HepG2 (cell line): ENCODE measurements around the gene SFXN5. TPM values are rescaled to one million over a fixed set of nuclear protein-coding genes. Genes with fewer than 3 reads are reported as not detected.

Source experiments
- CREB1 ChIP-seq, 2 experiments: fragments of 450-650 bp in 1 of 2; IDR thresholded peaks; 2 replicates each; pipeline ENCODE4 v1.6.1; 2016 to 2017; ENCODE audit warnings: control low read depth in 1 of 2, mild to moderate bottlenecking in 1 of 2, missing compliant biosample characterization in 1 of 2, missing genetic modification characterization in 1 of 2
- ELF4 ChIP-seq: sonication (generic); formaldehyde crosslinking; IDR thresholded peaks from 2 replicates; pipeline ENCODE4 v1.5.0; 2020; ENCODE audit warnings: missing genetic modification reagents, mild to moderate bottlenecking, moderate library complexity, borderline replicate concordance
- ETV5 ChIP-seq: IDR thresholded peaks from 2 replicates; pipeline ENCODE4 v1.6.1; 2018; ENCODE audit warnings: missing biosample characterization, missing genetic modification reagents, inconsistent platforms, borderline replicate concordance
- IRF1 ChIP-seq: sonication (generic); formaldehyde crosslinking; IDR thresholded peaks from 2 replicates; pipeline ENCODE4 v1.4.0; 2020; ENCODE audit warnings: low read depth, mild to moderate bottlenecking, missing genetic modification reagents
- MEIS2 ChIP-seq: sonication (generic); formaldehyde crosslinking; IDR thresholded peaks from 2 replicates; pipeline ENCODE4 v1.9.0; 2021; ENCODE audit warnings: mild to moderate bottlenecking, missing genetic modification reagents
- NR2C2 ChIP-seq: sonication (generic); formaldehyde crosslinking; IDR thresholded peaks from 2 replicates; pipeline ENCODE4 v1.4.0; 2020; ENCODE audit warnings: missing genetic modification reagents, mild to moderate bottlenecking, moderate library complexity, borderline replicate concordance
- PHF5A ChIP-seq: IDR thresholded peaks from one replicate; pipeline ENCODE4 v1.6.1; 2018; ENCODE audit warnings: low read depth, missing genetic modification reagents; ENCODE audit not compliant: unreplicated experiment
- POLR2AphosphoS2 ChIP-seq: IDR thresholded peaks from 2 replicates; pipeline ENCODE4 v1.6.1; 2011; ENCODE audit warnings: low read depth, low read length, improper control_type of control experiment
- PPARG ChIP-seq: conservative IDR thresholded peaks from 2 replicates; pipeline ENCODE4 v1.6.1; 2016; ENCODE audit warnings: missing biosample characterization, missing genetic modification reagents
- RBFOX2 ChIP-seq: fragments of 200-400 bp; formaldehyde crosslinking; IDR thresholded peaks from 2 replicates; pipeline ENCODE4 v1.6.1; 2017; ENCODE audit warnings: low read depth, mild to moderate bottlenecking, low read length
- SMYD3 ChIP-seq: sonication (generic); formaldehyde crosslinking; IDR thresholded peaks from 2 replicates; pipeline ENCODE4 v1.8.1; 2023; ENCODE audit warnings: mild to moderate bottlenecking, missing genetic modification reagents
- TCF7 ChIP-seq: sonication (generic); IDR thresholded peaks from 2 replicates; pipeline ENCODE4 v1.6.1; 2016; ENCODE audit warnings: antibody characterized with exemption, low read depth
- ZBTB14 ChIP-seq: sonication (generic); formaldehyde crosslinking; IDR thresholded peaks from 2 replicates; pipeline ENCODE4 v1.4.0; 2020; ENCODE audit warnings: missing genetic modification reagents
- ZBTB33 ChIP-seq: sonication (generic); formaldehyde crosslinking; IDR thresholded peaks from 2 replicates; pipeline ENCODE4 v1.4.0; 2020; ENCODE audit warnings: missing genetic modification reagents
- ZFAT ChIP-seq: sonication (generic); formaldehyde crosslinking; conservative IDR thresholded peaks from 2 replicates; pipeline ENCODE4 v1.8.1; 2023; ENCODE audit warnings: missing genetic modification reagents, inconsistent platforms
- ZFP41 ChIP-seq: sonication (generic); formaldehyde crosslinking; IDR thresholded peaks from 2 replicates; pipeline ENCODE4 v1.4.0; 2020; ENCODE audit warnings: mild to moderate bottlenecking, missing genetic modification reagents, borderline replicate concordance
- ZIK1 ChIP-seq: sonication (generic); formaldehyde crosslinking; IDR thresholded peaks from 2 replicates; pipeline ENCODE4 v1.5.0; 2020; ENCODE audit warnings: mild to moderate bottlenecking, low read depth, missing genetic modification reagents, borderline replicate concordance
- ZNF567 ChIP-seq: sonication (generic); formaldehyde crosslinking; IDR thresholded peaks from 2 replicates; pipeline ENCODE4 v1.8.1; 2023; ENCODE audit warnings: mild to moderate bottlenecking, missing genetic modification reagents, borderline replicate concordance
- ZNF576 ChIP-seq: sonication (generic); formaldehyde crosslinking; IDR thresholded peaks from 2 replicates; pipeline ENCODE4 v1.4.0; 2020; ENCODE audit warnings: mild to moderate bottlenecking, missing genetic modification reagents
- ZNF605 ChIP-seq: sonication (generic); formaldehyde crosslinking; IDR thresholded peaks from 2 replicates; pipeline ENCODE4 v1.8.0; 2022; ENCODE audit warnings: mild to moderate bottlenecking, missing genetic modification reagents
- ZNF747 ChIP-seq: sonication (generic); formaldehyde crosslinking; IDR thresholded peaks from 2 replicates; pipeline ENCODE4 v1.8.1; 2023; ENCODE audit warnings: missing genetic modification reagents, mild to moderate bottlenecking, borderline replicate concordance
- polyA plus RNA-seq, 8 experiments: library from polyadenylated mRNA; depleted of rRNA in 3 of 8; stranded (reverse) in 7 of 8; unstranded in 1 of 8; fragments of >200 nt; fragmentation: Illumina TruSeq in 4 of 8; extraction: Trizol in 4 of 8; gene quantifications; 2 replicates each; pipeline versions ENCODE4 v1.2.1 to v1.2.3, GENCODE V29; 2011 to 2016; ENCODE audit warnings: low read depth in 4 of 8, missing spikeins in 1 of 8, mixed read lengths in 1 of 8; ENCODE audit not compliant: insufficient read depth in 1 of 8
- total RNA-seq, 5 experiments: library from RNA; depleted of rRNA; stranded (reverse); fragments of >200 nt; fragmentation: Illumina TruSeq; extraction: Trizol; gene quantifications; 2 replicates each; pipeline ENCODE4 v1.2.3, GENCODE V29; 2016; ENCODE audit warnings: low read depth in 1 of 5
- TF ChIP-seq, protein P1 (sequence below): sonication (generic); formaldehyde crosslinking; IDR thresholded peaks from 2 replicates; pipeline ENCODE4 v1.4.0; 2020; ENCODE audit warnings: mild to moderate bottlenecking, missing genetic modification reagents, borderline replicate concordance

SFXN5 gene
- total and polyA plus RNA-seq, 2 of the 13 experiments (the other 11 are each of a cell fraction or from before 2014, with no cell fraction given): 34.9 to 37.4 TPM

DNA sequence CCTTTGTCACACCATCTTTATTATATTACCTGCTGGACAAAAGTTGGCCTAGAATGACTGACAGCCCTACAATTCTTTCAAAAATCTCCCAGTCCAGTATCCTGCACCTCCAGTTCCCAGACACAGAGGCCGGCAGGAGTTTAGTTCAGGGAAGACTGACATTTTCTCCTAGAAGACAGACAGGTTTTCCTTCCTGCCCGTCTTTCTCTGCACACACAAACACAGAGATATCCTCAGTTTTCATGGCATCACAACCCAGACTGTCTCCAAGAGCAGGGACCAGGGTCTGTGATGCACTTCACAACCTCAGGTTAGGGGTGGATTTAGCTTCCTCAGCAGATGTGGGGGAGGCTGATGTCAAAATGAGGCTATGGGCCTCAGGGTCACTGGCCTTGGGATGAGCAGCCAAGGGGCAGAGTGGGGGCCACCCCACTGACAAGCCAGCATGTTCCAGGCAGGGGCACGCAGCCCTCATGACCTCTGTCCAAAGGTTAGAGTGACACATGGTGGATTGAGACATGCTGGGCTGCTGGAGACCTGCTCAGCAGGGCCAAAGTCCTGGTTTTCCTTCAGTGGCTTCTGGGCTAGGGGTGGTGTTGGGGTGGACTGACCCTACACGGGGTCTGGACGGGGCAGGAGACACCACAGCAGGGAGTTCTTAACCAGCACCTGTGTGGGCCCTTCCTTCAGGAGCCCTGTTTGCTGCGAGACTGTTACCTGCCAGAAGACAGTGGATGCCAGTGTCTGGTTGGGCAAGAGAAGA, 70.5 kb downstream of the SFXN5 start (continued):
- TF ChIP-seq CREB1 (IDR thresholded peaks at IDR 0.05) (no peak), CREB1 (CRISPR knock-in tag; IDR thresholded peaks at IDR 0.05) (no peak), ZNF747 (CRISPR knock-in tag) (peak; percentile 95; the same call in 1 of the 2 replicates), RBFOX2 (no peak), PHF5A (peak; percentile 69), TCF7 (no peak; the same call in 1 of the 2 replicates), MEIS2 (CRISPR knock-in tag) (peak; percentile 93), SMYD3 (CRISPR knock-in tag) (no peak), ZFAT (CRISPR knock-in tag) (no peak), POLR2AphosphoS2 (no peak), ZNF567 (CRISPR knock-in tag) (0 out of 2 replicates have a peak, but pooled peaks have one; percentile 44), NR2C2 (CRISPR knock-in tag) (peak; percentile 95), ELF4 (CRISPR knock-in tag) (no peak), ETV5 (no peak; the same call in 1 of the 2 replicates), ZBTB33 (CRISPR knock-in tag) (peak; percentile 62), ZIK1 (0 out of 2 replicates have a peak, but pooled peaks have one; percentile 45), IRF1 (CRISPR knock-in tag) (no peak), ZFP41 (CRISPR knock-in tag) (no peak), ZNF605 (CRISPR knock-in tag) (peak; percentile 86), ZBTB14 (CRISPR knock-in tag) (no peak), PPARG (CRISPR knock-in tag) (peak; percentile 89), ZNF576 (CRISPR knock-in tag) (0 out of 2 replicates have a peak, but pooled peaks have one; percentile 17)
- TF ChIP-seq, protein P1, sequence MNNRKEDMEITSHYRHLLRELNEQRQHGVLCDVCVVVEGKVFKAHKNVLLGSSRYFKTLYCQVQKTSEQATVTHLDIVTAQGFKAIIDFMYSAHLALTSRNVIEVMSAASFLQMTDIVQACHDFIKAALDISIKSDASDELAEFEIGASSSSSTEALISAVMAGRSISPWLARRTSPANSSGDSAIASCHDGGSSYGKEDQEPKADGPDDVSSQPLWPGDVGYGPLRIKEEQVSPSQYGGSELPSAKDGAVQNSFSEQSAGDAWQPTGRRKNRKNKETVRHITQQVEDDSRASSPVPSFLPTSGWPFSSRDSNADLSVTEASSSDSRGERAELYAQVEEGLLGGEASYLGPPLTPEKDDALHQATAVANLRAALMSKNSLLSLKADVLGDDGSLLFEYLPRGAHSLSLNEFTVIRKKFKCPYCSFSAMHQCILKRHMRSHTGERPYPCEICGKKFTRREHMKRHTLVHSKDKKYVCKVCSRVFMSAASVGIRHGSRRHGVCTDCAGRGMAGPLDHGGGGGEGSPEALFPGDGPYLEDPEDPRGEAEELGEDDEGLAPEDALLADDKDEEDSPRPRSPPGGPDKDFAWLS (CRISPR knock-in tag): 0 out of 2 replicates have a peak, but pooled peaks have one; percentile 63
